Measurements from ENCODE around the gene OR2T10. TPM values are rescaled to one million over a fixed set of nuclear protein-coding genes. Genes with fewer than 3 reads are reported as not detected.

Gene OR2T10
- total RNA-seq, 2 experiments from 2014 or later, result not detected

DNA sequence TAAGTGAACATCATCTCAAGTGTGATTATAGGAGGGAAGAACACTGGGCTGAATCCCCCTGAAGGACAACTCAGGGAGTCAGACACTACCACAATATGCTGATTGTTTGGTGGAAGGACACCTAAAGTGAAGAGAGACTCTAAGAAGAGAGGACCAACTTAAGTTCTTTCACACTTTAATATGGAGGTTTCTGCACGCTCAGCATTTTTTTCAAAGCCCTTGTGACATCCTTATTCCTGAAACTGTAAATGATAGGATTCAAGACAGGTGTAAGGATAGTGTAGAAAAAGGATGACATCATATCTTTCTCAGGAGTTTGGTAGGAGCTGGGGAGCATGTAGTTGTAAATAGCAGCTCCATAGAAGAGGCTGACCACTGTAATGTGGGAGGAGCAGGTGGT, 4.8 kb downstream of the OR2T10 start:
- Histone ChIP-seq H3K4me2 (ENCODE audit: low read length) (no peak overlapping the region), H3K79me2 (ENCODE audit: insufficient read depth, low read depth, low read length) (no peaks in the 10 kb centered on the region), H4K20me1 (ENCODE audit: insufficient read depth, low read length) (no peaks in the 10 kb centered on the region), H3K4me3 (ENCODE audit: low read depth, low read length, poor library complexity, severe bottlenecking) (no peak overlapping the region), H3K9me2 (ENCODE audit: insufficient read depth, low read length) (no peaks in the 10 kb centered on the region), H3K27ac (ENCODE audit: low read depth, low read length, poor library complexity, severe bottlenecking) (no peak overlapping the region), H3K4me1 (ENCODE audit: insufficient read depth, low read length, poor library complexity, severe bottlenecking) (no peaks in the 10 kb centered on the region), H2AFZ (ENCODE audit: low read length) (no peak overlapping the region), H3K9me3 (ENCODE audit: low read length) (no peaks in the 10 kb centered on the region), H3K36me3 (ENCODE audit: insufficient read depth, low read length) (no peaks in the 10 kb centered on the region)
- POLR2A ChIA-PET, result no interaction called here
- BruUV-seq (replicated peaks), result no TSS peak
- CTCF ChIA-PET (ENCODE audit: unreplicated experiment), result no interaction called here
- no peak for DNase-seq (ENCODE audit: low spot score)
- intact Hi-C loops (cut with micrococcal nuclease; ENCODE audit: unreplicated experiment), result no loop called here
- no peak for TF ChIP-seq EZH2phosphoT487 (IDR thresholded peaks at IDR 0.05; ENCODE audit: borderline replicate concordance, low read depth, low read length)
- TF ChIP-seq, protein P1, sequence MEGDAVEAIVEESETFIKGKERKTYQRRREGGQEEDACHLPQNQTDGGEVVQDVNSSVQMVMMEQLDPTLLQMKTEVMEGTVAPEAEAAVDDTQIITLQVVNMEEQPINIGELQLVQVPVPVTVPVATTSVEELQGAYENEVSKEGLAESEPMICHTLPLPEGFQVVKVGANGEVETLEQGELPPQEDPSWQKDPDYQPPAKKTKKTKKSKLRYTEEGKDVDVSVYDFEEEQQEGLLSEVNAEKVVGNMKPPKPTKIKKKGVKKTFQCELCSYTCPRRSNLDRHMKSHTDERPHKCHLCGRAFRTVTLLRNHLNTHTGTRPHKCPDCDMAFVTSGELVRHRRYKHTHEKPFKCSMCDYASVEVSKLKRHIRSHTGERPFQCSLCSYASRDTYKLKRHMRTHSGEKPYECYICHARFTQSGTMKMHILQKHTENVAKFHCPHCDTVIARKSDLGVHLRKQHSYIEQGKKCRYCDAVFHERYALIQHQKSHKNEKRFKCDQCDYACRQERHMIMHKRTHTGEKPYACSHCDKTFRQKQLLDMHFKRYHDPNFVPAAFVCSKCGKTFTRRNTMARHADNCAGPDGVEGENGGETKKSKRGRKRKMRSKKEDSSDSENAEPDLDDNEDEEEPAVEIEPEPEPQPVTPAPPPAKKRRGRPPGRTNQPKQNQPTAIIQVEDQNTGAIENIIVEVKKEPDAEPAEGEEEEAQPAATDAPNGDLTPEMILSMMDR (conservative IDR thresholded peaks at IDR 0.05; ENCODE audit: low read length), result no peak

DNA sequence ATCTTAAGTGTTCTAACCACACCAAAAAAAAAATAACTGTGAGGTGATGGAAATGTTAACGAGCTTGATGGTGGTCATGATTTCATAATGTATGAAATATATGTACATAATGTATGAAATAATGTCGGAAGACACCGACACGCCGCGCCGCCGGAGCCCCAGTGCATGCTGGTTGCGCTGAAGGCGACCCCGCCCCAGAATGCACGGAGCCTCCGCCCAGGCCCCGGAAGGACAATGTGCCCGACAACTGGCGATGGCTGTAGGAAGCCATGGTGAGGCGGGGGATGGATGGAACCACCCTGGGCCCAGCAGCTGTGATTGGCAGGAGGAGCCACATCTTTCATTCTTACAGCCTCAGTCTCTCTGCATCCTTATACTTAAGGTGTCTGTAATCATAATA, 7.4 kb downstream of the OR2T10 start:
- TF ChIP-seq, protein P1 (conservative IDR thresholded peaks at IDR 0.05; ENCODE audit: low read length), result no peak
- no peak for TF ChIP-seq EZH2phosphoT487 (IDR thresholded peaks at IDR 0.05; ENCODE audit: borderline replicate concordance, low read depth, low read length)
- Histone ChIP-seq H3K4me2 (ENCODE audit: low read length) (no peak overlapping the region), H2AFZ (ENCODE audit: low read length) (no peak overlapping the region), H3K4me1 (ENCODE audit: insufficient read depth, low read length, poor library complexity, severe bottlenecking) (no peaks in the 10 kb centered on the region), H3K9me2 (ENCODE audit: insufficient read depth, low read length) (no peaks in the 10 kb centered on the region), H3K27ac (ENCODE audit: low read depth, low read length, poor library complexity, severe bottlenecking) (no peak overlapping the region), H3K4me3 (ENCODE audit: low read depth, low read length, poor library complexity, severe bottlenecking) (no peak overlapping the region), H3K36me3 (ENCODE audit: insufficient read depth, low read length) (no peaks in the 10 kb centered on the region), H3K79me2 (ENCODE audit: insufficient read depth, low read depth, low read length) (no peaks in the 10 kb centered on the region), H3K9me3 (ENCODE audit: low read length) (no peaks in the 10 kb centered on the region), H4K20me1 (ENCODE audit: insufficient read depth, low read length) (no peaks in the 10 kb centered on the region)
- ChIA-PET CTCF (ENCODE audit: unreplicated experiment) (no interaction called here), POLR2A (no interaction called here)
- no peak for DNase-seq (ENCODE audit: low spot score)
- no TSS peak for BruUV-seq (replicated peaks)
- intact Hi-C loops (cut with micrococcal nuclease; ENCODE audit: unreplicated experiment), result no loop called here

DNA sequence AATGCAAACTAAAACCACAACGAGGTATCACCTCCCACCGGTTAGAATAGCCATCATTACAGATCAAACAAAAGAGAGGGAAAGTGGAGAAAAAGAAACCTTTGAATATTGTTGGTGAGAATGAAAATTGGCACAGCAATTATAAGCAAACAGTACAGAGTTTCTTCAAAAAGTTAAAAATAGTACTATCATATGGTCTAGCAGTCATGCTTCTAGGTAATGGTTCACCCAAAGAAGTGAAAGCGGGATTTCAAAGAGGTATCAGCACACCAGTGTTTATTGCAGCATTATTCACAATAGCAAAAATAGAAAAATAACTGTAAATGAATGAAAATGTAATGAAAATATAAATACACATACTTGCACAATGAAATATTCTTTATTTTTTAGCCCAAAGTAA, 8.2 kb downstream of the OR2T10 start:
- Histone ChIP-seq H3K9me2 (ENCODE audit: insufficient read depth, low read length) (no peaks in the 10 kb centered on the region), H3K4me3 (ENCODE audit: low read depth, low read length, poor library complexity, severe bottlenecking) (no peak overlapping the region), H4K20me1 (ENCODE audit: insufficient read depth, low read length) (no peaks in the 10 kb centered on the region), H3K79me2 (ENCODE audit: insufficient read depth, low read depth, low read length) (no peaks in the 10 kb centered on the region), H3K4me1 (ENCODE audit: insufficient read depth, low read length, poor library complexity, severe bottlenecking) (no peaks in the 10 kb centered on the region), H3K4me2 (ENCODE audit: low read length) (no peak overlapping the region), H3K9me3 (ENCODE audit: low read length) (no peaks in the 10 kb centered on the region), H3K27ac (ENCODE audit: low read depth, low read length, poor library complexity, severe bottlenecking) (no peak overlapping the region), H3K36me3 (ENCODE audit: insufficient read depth, low read length) (no peaks in the 10 kb centered on the region), H2AFZ (ENCODE audit: low read length) (no peak overlapping the region)
- DNase-seq (ENCODE audit: low spot score), result no peak
- no peak for TF ChIP-seq EZH2phosphoT487 (IDR thresholded peaks at IDR 0.05; ENCODE audit: borderline replicate concordance, low read depth, low read length)
- TF ChIP-seq, protein P1 (conservative IDR thresholded peaks at IDR 0.05; ENCODE audit: low read length), result no peak
- no TSS peak for BruUV-seq (replicated peaks)
- CTCF ChIA-PET (ENCODE audit: unreplicated experiment), result no interaction called here
- POLR2A ChIA-PET, result interaction anchor here (0.5 to 0.7 kb wide), 2 partner anchors 128 to 880 kb away, joined by 3 read pairs; no protein-coding TSS in a partner anchor
- intact Hi-C loops (cut with micrococcal nuclease; ENCODE audit: unreplicated experiment), result no loop called here
